Lower leg skin (tissue), 3 donors: ENCODE data around the gene RAB30.

Source experiments
- POLR2A ChIP-seq, 2 donors: fragments of 450-650 bp; IDR thresholded peaks; one replicate each; pipeline ENCODE4 v1.6.1; 2016 to 2017; ENCODE audit warnings: antibody characterized with exemption in 2 of 2, mild to moderate bottlenecking in 1 of 2, moderate library complexity in 1 of 2
- TF ChIP-seq, protein P1 (sequence below), 3 donors: fragments of 450-650 bp; IDR thresholded peaks; one replicate each; pipeline ENCODE4 v1.5.1; 2016; ENCODE audit warnings: antibody characterized with exemption in 3 of 3, mild to moderate bottlenecking in 3 of 3, moderate library complexity in 2 of 3

GRCh38 chr11:82992223-82992622 lies 79.5 kb downstream of the RAB30 start:
- TF ChIP-seq, protein P1, sequence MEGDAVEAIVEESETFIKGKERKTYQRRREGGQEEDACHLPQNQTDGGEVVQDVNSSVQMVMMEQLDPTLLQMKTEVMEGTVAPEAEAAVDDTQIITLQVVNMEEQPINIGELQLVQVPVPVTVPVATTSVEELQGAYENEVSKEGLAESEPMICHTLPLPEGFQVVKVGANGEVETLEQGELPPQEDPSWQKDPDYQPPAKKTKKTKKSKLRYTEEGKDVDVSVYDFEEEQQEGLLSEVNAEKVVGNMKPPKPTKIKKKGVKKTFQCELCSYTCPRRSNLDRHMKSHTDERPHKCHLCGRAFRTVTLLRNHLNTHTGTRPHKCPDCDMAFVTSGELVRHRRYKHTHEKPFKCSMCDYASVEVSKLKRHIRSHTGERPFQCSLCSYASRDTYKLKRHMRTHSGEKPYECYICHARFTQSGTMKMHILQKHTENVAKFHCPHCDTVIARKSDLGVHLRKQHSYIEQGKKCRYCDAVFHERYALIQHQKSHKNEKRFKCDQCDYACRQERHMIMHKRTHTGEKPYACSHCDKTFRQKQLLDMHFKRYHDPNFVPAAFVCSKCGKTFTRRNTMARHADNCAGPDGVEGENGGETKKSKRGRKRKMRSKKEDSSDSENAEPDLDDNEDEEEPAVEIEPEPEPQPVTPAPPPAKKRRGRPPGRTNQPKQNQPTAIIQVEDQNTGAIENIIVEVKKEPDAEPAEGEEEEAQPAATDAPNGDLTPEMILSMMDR (IDR thresholded peaks at IDR 0.05), result no peak
- TF ChIP-seq POLR2A (IDR thresholded peaks at IDR 0.05), result no peak
